GM20000 (cell line): ENCODE results near the gene CHRNA4.

Experiments
- DNase-seq: peaks from one replicate; pipeline ENCODE4 v3.0.0; 2012; ENCODE audit warnings: low spot score
- TF ChIP-seq, protein P1 (sequence below): IDR thresholded peaks from 2 replicates; pipeline ENCODE4 v1.5.1; 2012; ENCODE audit warnings: mild to moderate bottlenecking, control low read depth; ENCODE audit errors: extremely low read depth, missing control alignments

Gene CHRNA4

DNA sequence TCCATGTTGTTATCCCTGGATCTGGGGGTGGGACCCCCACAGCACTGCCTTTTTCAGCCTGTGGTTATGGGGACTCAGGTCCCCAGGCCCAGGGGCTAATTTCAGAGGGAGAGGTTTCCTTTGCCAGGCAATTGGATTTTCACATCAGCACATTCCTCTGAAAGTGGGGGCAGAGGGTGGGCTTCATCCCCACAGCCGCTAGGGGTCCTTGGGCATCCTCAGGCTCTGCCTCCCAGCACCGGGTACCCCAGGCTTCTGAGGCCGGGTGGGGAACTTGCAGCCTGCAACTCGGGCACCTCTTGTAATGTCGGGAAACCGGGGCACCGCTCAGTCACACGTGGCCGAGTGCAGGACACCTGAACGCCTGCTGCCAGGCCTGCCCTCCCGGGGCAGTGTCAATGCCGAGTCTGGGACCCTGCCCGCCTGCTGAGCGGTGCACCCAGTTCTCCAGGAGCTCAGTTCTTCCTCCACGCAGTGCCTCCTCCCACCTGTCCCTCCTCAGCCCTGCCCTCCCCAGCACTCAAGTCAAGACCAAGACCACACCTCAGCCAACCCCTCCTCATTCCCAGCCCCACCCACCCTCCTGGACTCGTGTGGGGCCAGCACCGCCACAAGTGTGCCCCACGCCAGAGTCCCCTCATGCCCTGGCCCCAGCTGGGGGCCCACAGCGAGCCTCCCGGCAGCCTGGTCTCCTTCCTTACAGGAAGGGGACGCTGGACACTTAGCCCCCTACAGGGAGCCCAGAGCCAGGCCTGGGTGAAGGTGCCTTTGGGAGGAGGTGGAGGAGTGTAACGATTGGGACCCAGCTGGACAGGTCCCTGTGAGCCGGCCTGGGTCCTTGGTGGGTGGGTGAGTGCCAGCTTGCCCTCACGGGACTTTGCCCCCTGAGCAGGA is 8.8 kb upstream of the CHRNA4 start:
- no peak for DNase-seq
- TF ChIP-seq, protein P1, sequence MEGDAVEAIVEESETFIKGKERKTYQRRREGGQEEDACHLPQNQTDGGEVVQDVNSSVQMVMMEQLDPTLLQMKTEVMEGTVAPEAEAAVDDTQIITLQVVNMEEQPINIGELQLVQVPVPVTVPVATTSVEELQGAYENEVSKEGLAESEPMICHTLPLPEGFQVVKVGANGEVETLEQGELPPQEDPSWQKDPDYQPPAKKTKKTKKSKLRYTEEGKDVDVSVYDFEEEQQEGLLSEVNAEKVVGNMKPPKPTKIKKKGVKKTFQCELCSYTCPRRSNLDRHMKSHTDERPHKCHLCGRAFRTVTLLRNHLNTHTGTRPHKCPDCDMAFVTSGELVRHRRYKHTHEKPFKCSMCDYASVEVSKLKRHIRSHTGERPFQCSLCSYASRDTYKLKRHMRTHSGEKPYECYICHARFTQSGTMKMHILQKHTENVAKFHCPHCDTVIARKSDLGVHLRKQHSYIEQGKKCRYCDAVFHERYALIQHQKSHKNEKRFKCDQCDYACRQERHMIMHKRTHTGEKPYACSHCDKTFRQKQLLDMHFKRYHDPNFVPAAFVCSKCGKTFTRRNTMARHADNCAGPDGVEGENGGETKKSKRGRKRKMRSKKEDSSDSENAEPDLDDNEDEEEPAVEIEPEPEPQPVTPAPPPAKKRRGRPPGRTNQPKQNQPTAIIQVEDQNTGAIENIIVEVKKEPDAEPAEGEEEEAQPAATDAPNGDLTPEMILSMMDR: no peak

DNA sequence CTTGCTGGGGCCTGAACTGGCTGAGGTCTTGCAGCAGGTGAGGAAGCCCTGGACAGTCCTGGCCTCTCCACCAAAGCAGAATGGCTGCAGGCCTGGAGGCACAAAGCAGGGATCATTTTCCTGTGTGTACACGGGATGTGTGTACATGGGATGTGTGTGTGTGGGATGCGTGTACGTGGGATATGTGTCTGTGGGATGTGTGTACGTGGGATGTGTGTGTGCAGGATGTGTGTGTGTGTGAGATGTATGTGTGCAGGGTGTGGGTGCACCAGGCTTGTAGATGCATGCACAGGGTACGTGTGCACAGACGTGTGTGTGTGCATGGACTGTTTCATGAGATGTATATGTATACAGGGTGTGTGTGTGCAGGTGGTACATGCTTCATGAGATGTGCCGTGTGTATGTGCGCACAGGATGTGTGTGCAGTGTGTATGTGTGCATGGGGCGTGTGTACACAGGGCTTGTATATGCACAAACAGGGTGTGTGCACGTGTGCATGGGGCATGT is 7.9 kb upstream of the CHRNA4 start:
- TF ChIP-seq, protein P1: no peak
- DNase-seq: no peak

- TF ChIP-seq, protein P1: no peak
- DNase-seq: no peak
Measured at GRCh38 chr20:63368151-63368550, 7.0 kb upstream of the CHRNA4 start.

DNA sequence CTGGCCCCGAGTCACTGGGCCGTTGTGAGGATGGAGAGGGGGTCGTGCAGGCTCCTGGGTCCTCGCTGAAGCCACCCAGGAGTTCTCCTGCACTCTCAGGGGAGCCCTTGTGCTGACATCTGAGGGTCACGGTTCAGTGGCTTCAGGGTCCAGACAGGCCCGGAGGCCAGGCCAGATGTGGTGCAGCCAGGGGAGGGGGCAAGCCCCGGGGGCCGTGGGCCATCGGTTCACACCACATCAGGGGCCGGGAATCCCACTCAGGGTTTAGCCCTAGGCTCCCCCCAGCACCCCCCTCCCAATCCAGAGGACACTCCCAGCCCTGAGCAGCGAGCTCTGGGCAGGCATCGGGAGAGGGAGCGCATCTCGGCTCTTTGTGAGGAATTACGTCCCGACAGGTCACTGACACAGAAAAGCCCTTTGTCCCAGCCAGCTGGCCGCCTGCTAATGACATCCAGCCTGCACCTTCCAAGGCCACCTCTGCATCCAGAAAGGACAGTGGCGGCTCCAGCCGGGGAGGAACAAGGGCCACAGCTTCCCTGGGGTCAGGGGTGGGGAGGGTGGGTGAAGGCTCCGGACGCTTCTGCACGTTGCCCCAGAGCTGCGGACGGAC is 6.4 kb upstream of the CHRNA4 start:
- TF ChIP-seq, protein P1: no peak
- DNase-seq: no peak

- TF ChIP-seq, protein P1: no peak
- no peak for DNase-seq
Measured at GRCh38 chr20:63366390-63367365, 5.5 kb upstream of the CHRNA4 start.

- DNase-seq: no peak
- TF ChIP-seq, protein P1: no peak
Measured at GRCh38 chr20:63365601-63366389, 4.6 kb upstream of the CHRNA4 start.
